HCT116 (cell line): ENCODE results near the gene ATXN1. TPM values are rescaled to one million over a fixed set of nuclear protein-coding genes. Genes with fewer than 3 reads are reported as not detected.

ENCODE experiments used
- ATAC-seq: fragments of 200-7000 bp; cut with Tn5 transposase; 2 replicates; pipeline ENCODE4 v1.9.1; 2020; ENCODE audit warnings: mild to moderate bottlenecking, moderate library complexity
- BruUV-seq: library from RNA; stranded (reverse); fragments of 400-500 nt; replicated peaks from 2 replicates; lab custom pipeline; 2021; lab: Mats Ljungman, UMichigan
- CTCF ChIA-PET: fragments of 300-600 bp; sonication (Branson Sonifier 250); formaldehyde crosslinking; loops from one replicate; lab custom pipeline; 2021; ENCODE audit warnings: antibody characterized with exemption; lab: Charles Lee
- POLR2A ChIA-PET: fragments of 300-600, 350-600 bp; sonication (Branson Sonifier 250); formaldehyde crosslinking; loops from one replicate; lab custom pipeline; 2021; ENCODE audit warnings: antibody characterized with exemption; lab: Charles Lee
- RAD21 ChIA-PET, 2 experiments: fragments of 300-600 bp; sonication (Branson Sonifier 250); formaldehyde crosslinking; loops; one replicate each; lab custom pipeline; 2023; ENCODE audit warnings: low total read pairs in 2 of 2; ENCODE audit not compliant: uncharacterized antibody in 2 of 2, unreplicated experiment in 2 of 2, low non-redundant PET in 1 of 2; lab: Charles Lee
- DNase-seq: peaks from one replicate; pipeline ENCODE4 v3.0.0-alpha.2; 2010; ENCODE audit warnings: low read depth, low spot score
- H2AFZ ChIP-seq: fragments of 200-600 bp; shearing (Covaris generic), sonication (generic); 2 replicates; pipeline ENCODE4 v1.6.1; 2017; ENCODE audit warnings: low read depth, mixed run types, mixed read lengths, antibody characterized with exemption, low read length; ENCODE audit not compliant: poor library complexity, severe bottlenecking
- H3K27ac ChIP-seq: 2 replicates; pipeline ENCODE4 v1.5.1; 2012; ENCODE audit warnings: low read depth, low read length
- H3K27me3 ChIP-seq: fragments of 200-600 bp; sonication (generic); 2 replicates; pipeline ENCODE4 v1.6.1; 2016; ENCODE audit warnings: mixed run types, low read length, mixed read lengths; ENCODE audit not compliant: insufficient read depth
- H3K36me3 ChIP-seq, 2 experiments: fragments of 200-500 bp in 1 of 2; fragments of 200-600 bp in 1 of 2; sonication (Bioruptor generic) in 1 of 2; sonication (generic) in 1 of 2; 2 replicates each; pipeline versions ENCODE4 v1.5.1 to v1.6.1; 2014 to 2016; ENCODE audit warnings: low read length in 2 of 2, inconsistent platforms in 1 of 2, mixed read lengths in 1 of 2, mixed run types in 1 of 2; ENCODE audit not compliant: insufficient read depth in 2 of 2, control insufficient read depth in 1 of 2
- H3K4me1 ChIP-seq, 2 experiments: fragments of 200-600 bp in 1 of 2; sonication (generic) in 1 of 2; 2 replicates each; pipeline versions ENCODE4 v1.5.1 to v1.6.1; 2012 to 2017; ENCODE audit warnings: low read length in 2 of 2, inconsistent platforms in 1 of 2, mild to moderate bottlenecking in 1 of 2, mixed read lengths in 1 of 2, mixed run types in 1 of 2, moderate library complexity in 1 of 2; ENCODE audit not compliant: insufficient read depth in 2 of 2, control insufficient read depth in 1 of 2
- H3K4me2 ChIP-seq: fragments of 200-600 bp; sonication (generic); 2 replicates; pipeline ENCODE4 v1.6.1; 2017; ENCODE audit warnings: mixed run types, low read length, mixed read lengths
- H3K4me3 ChIP-seq, 2 experiments: fragments of 200-600 bp in 1 of 2; sonication (generic) in 1 of 2; replicated peaks in 1 of 2; 2 replicates each; pipeline ENCODE4 v1.5.1; 2011 to 2016; ENCODE audit warnings: low read length in 2 of 2, control low read depth in 1 of 2, low read depth in 1 of 2, mild to moderate bottlenecking in 1 of 2, mixed read lengths in 1 of 2, mixed run types in 1 of 2
- H3K79me2 ChIP-seq: fragments of 200-600 bp; sonication (generic); 2 replicates; pipeline ENCODE4 v1.6.1; 2017; ENCODE audit warnings: mild to moderate bottlenecking, mixed run types, low read length, moderate library complexity, mixed read lengths; ENCODE audit not compliant: insufficient read depth
- H3K9ac ChIP-seq: fragments of 200-600 bp; sonication (generic); 2 replicates; pipeline ENCODE4 v1.6.1; 2016; ENCODE audit warnings: low read length, mixed read lengths
- H3K9me2 ChIP-seq: fragments of 200-600 bp; sonication (generic), shearing (Covaris generic); 2 replicates; pipeline ENCODE4 v1.6.1; 2017; ENCODE audit warnings: mixed run types, mild to moderate bottlenecking, moderate library complexity; ENCODE audit not compliant: insufficient read depth
- H3K9me3 ChIP-seq, 2 experiments: fragments of 200-500 bp in 1 of 2; fragments of 200-600 bp in 1 of 2; sonication (Bioruptor generic) in 1 of 2; sonication (generic) in 1 of 2; 2 replicates each; pipeline ENCODE4 v1.6.1; 2014 to 2017; ENCODE audit warnings: low read length in 2 of 2, mixed read lengths in 2 of 2, inconsistent platforms in 1 of 2, low read depth in 1 of 2, mild to moderate bottlenecking in 1 of 2, mixed run types in 1 of 2, moderate library complexity in 1 of 2; ENCODE audit not compliant: control insufficient read depth in 1 of 2, insufficient read depth in 1 of 2
- H4K20me1 ChIP-seq: fragments of 200-600 bp; sonication (generic), shearing (Covaris generic); 2 replicates; pipeline ENCODE4 v1.6.1; 2017; ENCODE audit warnings: mixed run types, mild to moderate bottlenecking, moderate library complexity; ENCODE audit not compliant: insufficient read depth
- CBX3 ChIP-seq: IDR thresholded peaks from 2 replicates; pipeline ENCODE4 v1.6.1; 2012; ENCODE audit warnings: low read depth
- CEBPB ChIP-seq: IDR thresholded peaks from 2 replicates; pipeline ENCODE4 v1.6.1; 2012; ENCODE audit warnings: low read depth
- EGR1 ChIP-seq: IDR thresholded peaks from 2 replicates; pipeline ENCODE4 v1.6.1; 2012; ENCODE audit warnings: low read depth
- EZH2phosphoT487 ChIP-seq: fragments of 200-600 bp; IDR thresholded peaks from 2 replicates; pipeline ENCODE4 v1.6.1; 2018; ENCODE audit warnings: antibody characterized with exemption, borderline replicate concordance
- JUND ChIP-seq: IDR thresholded peaks from 2 replicates; pipeline ENCODE4 v1.6.1; 2012
- POLR2AphosphoS5 ChIP-seq: IDR thresholded peaks from 2 replicates; pipeline ENCODE4 v1.6.1; 2011; ENCODE audit warnings: mild to moderate bottlenecking, low read depth, low read length, moderate library complexity
- SIN3A ChIP-seq: IDR thresholded peaks from 2 replicates; pipeline ENCODE4 v1.6.1; 2012; ENCODE audit warnings: low read depth
- SRF ChIP-seq: IDR thresholded peaks from 2 replicates; pipeline ENCODE4 v1.6.1; 2012; ENCODE audit warnings: low read depth
- ZBTB33 ChIP-seq: IDR thresholded peaks from 2 replicates; pipeline ENCODE4 v1.6.1; 2011; ENCODE audit warnings: mild to moderate bottlenecking, low read length, moderate library complexity; ENCODE audit not compliant: insufficient replicate concordance; ENCODE audit errors: extremely low read depth
- ZFX ChIP-seq: fragments of 450-650 bp; IDR thresholded peaks from 2 replicates; pipeline ENCODE4 v1.6.1; 2017
- intact Hi-C: fragments of 100-400 bp; cut with micrococcal nuclease; formaldehyde crosslinking; loops from 2 replicates; pipeline ENCODE4 v1.10.0; 2022
- total RNA-seq: library from RNA; stranded (reverse); gene quantifications from one replicate; pipeline ENCODE4 v1.2.1, GENCODE V29; 2021; ENCODE audit not compliant: unreplicated experiment
- TF ChIP-seq, protein P1 (sequence below), 3 experiments: fragments of 200-600 bp in 1 of 3; sonication (generic) in 1 of 3; IDR thresholded peaks in 2 of 3; conservative IDR thresholded peaks in 1 of 3; 2 replicates each; pipeline ENCODE4 v1.5.1; 2012 to 2017; ENCODE audit warnings: low read depth in 2 of 3, low read length in 2 of 3, antibody characterized with exemption in 1 of 3, borderline replicate concordance in 1 of 3, control low read depth in 1 of 3, mild to moderate bottlenecking in 1 of 3, mixed read lengths in 1 of 3, mixed run types in 1 of 3, moderate library complexity in 1 of 3; ENCODE audit not compliant: insufficient read depth in 1 of 3

ATXN1 gene
- total RNA-seq, 1 experiment from 2014 or later, result 21.0 TPM

- no peak for TF ChIP-seq CEBPB
These were observed 465.8 kb downstream of the ATXN1 start (continued) for GRCh38 chr6:16295471-16295870.

DNA sequence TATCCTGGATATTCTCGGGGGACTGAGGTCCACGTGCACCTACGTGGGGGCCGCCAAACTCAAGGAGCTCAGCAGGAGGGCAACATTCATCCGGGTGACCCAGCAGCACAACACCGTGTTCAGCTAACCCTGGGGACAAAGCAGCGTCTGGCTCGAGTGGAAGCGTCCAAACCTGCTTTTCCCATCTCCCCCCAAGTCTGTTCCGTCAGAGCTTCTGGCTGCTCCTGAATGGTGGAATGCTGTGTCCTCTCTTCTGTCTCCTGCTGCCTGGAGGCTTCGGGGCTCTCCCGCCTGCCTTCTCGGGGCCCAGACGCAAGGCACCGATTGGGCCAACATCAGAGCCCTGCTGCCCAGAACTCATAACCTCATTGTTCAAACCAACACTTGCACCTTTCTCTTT is 466.2 kb downstream of the ATXN1 start:
- Histone ChIP-seq H3K4me1 (no peaks in the 10 kb centered on the region), H4K20me1 (no peaks in the 10 kb centered on the region), H3K79me2 (no peaks in the 10 kb centered on the region), H2AFZ (no peak overlapping the region), H3K27me3 (no peaks in the 10 kb centered on the region), H3K9me2 (no peaks in the 10 kb centered on the region), H3K4me2 (no peak overlapping the region), H3K9me3 (no peaks in the 10 kb centered on the region), H3K36me3 (no peaks in the 10 kb centered on the region; a peak in 1 of 4 replicates), H3K27ac (no peak overlapping the region), H3K4me3 (no peak overlapping the region), H3K9ac (no peak overlapping the region)
- ATAC-seq (no peak), DNase-seq (no peak)
- intact Hi-C loops, result no loop called here
- no TSS peak for BruUV-seq
- POLR2A ChIA-PET, result no interaction called here
- TF ChIP-seq EGR1 (no peak), SIN3A (no peak), EZH2phosphoT487 (no peak)
- RAD21 ChIA-PET, result no interaction called here
- CTCF ChIA-PET, result no interaction called here

- Histone ChIP-seq H3K4me2 (no peak overlapping the region), H3K27ac (no peak overlapping the region), H3K9ac (no peak overlapping the region), H3K9me2 (no peaks in the 10 kb centered on the region), H4K20me1 (no peaks in the 10 kb centered on the region), H2AFZ (no peak overlapping the region), H3K36me3 (no peaks in the 10 kb centered on the region; a peak in 1 of 4 replicates), H3K27me3 (no peaks in the 10 kb centered on the region), H3K4me3 (no peak overlapping the region), H3K9me3 (no peaks in the 10 kb centered on the region), H3K79me2 (no peaks in the 10 kb centered on the region), H3K4me1 (no peaks in the 10 kb centered on the region)
- TF ChIP-seq ZFX (no peak), ZBTB33 (no peak), SRF (no peak), EGR1 (no peak), CEBPB (no peak), POLR2AphosphoS5 (no peak), JUND (no peak), CBX3 (no peak)
- TF ChIP-seq, protein P1, sequence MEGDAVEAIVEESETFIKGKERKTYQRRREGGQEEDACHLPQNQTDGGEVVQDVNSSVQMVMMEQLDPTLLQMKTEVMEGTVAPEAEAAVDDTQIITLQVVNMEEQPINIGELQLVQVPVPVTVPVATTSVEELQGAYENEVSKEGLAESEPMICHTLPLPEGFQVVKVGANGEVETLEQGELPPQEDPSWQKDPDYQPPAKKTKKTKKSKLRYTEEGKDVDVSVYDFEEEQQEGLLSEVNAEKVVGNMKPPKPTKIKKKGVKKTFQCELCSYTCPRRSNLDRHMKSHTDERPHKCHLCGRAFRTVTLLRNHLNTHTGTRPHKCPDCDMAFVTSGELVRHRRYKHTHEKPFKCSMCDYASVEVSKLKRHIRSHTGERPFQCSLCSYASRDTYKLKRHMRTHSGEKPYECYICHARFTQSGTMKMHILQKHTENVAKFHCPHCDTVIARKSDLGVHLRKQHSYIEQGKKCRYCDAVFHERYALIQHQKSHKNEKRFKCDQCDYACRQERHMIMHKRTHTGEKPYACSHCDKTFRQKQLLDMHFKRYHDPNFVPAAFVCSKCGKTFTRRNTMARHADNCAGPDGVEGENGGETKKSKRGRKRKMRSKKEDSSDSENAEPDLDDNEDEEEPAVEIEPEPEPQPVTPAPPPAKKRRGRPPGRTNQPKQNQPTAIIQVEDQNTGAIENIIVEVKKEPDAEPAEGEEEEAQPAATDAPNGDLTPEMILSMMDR (IDR thresholded peaks at IDR 0.05 in 2 of 3, conservative IDR thresholded peaks at IDR 0.05 in 1 of 3; ENCODE audit: borderline replicate concordance in 1 of 3, insufficient read depth in 1 of 3, low read depth in 2 of 3, low read length in 2 of 3), result no peak
- DNase-seq (no peak), ATAC-seq (no peak)
- POLR2A ChIA-PET, result no interaction called here
- intact Hi-C loops, result no loop called here
- RAD21 ChIA-PET, result no interaction called here
- CTCF ChIA-PET, result no interaction called here
- no TSS peak for BruUV-seq
These were observed 466.9 kb downstream of the ATXN1 start for GRCh38 chr6:16294371-16294770.
